Naive thymus-derived CD8-positive, alpha-beta T cell (primary cell): ENCODE results near the gene GRP. TPM values are rescaled to one million over a fixed set of nuclear protein-coding genes. Genes with fewer than 3 reads are reported as not detected.
"Not testable (repeated sequence)": the region's sequence is repeated elsewhere in the genome, so short reads cannot be mapped to it uniquely, and the experiment has no call there.

Experiments used
- ATAC-seq, 2 donors: fragments of 150-1000 bp; cut with Tn5 transposase in 1 of 2; sonication (Bioruptor Pico), chemical (Tn5 transposase) in 1 of 2; 1 replicate in 1 of 2; 2 replicates in 1 of 2; pipeline ENCODE4 v1.10.0; 2021; ENCODE audit warnings: mild to moderate bottlenecking in 2 of 2, moderate library complexity in 2 of 2
- POLR2A ChIA-PET: fragments of 350-600 bp; sonication (Branson Sonifier 250); formaldehyde crosslinking; loops from one replicate; lab custom pipeline; 2021; ENCODE audit warnings: antibody characterized with exemption; lab: Charles Lee
- DNase-seq, 10 donors: peaks; one replicate each; pipeline versions ENCODE4 v3.0.0 to v3.0.0-alpha.2; 2020 to 2022
- H3K27ac Mint-ChIP-seq, 10 donors: one replicate each; pipeline ENCODE4 v1.8.0; 2020 to 2022; ENCODE audit warnings: mild to moderate bottlenecking in 10 of 10, mixed read lengths in 10 of 10, moderate library complexity in 4 of 10, inconsistent platforms in 1 of 10
- H3K27me3 Mint-ChIP-seq, 5 donors: one replicate each; pipeline ENCODE4 v1.8.0; 2021 to 2022; ENCODE audit warnings: mixed read lengths in 5 of 5
- H3K36me3 Mint-ChIP-seq, 3 donors: one replicate each; pipeline ENCODE4 v1.8.0; 2020 to 2022; ENCODE audit warnings: mixed read lengths in 3 of 3, mild to moderate bottlenecking in 2 of 3, inconsistent platforms in 1 of 3
- H3K4me1 Mint-ChIP-seq, 4 donors: one replicate each; pipeline ENCODE4 v1.8.0; 2021 to 2022; ENCODE audit warnings: mixed read lengths in 4 of 4
- H3K4me3 Mint-ChIP-seq, 10 donors: one replicate each; pipeline ENCODE4 v1.8.0; 2020 to 2022; ENCODE audit warnings: mild to moderate bottlenecking in 10 of 10, mixed read lengths in 10 of 10, moderate library complexity in 6 of 10, inconsistent platforms in 1 of 10
- H3K9me3 Mint-ChIP-seq, 9 donors: one replicate each; pipeline ENCODE4 v1.8.0; 2020 to 2022; ENCODE audit warnings: mixed read lengths in 9 of 9, mild to moderate bottlenecking in 3 of 9, inconsistent platforms in 1 of 9, moderate library complexity in 1 of 9
- polyA plus RNA-seq, 3 donors: library from polyadenylated mRNA; unstranded; fragments of 300-500 nt; fragmentation: Illumina TruSeq; gene quantifications; one replicate each; pipeline ENCODE4 v1.2.3, GENCODE V29; 2021
- total RNA-seq, 8 experiments: library from RNA in 2 of 8; stranded (reverse) in 2 of 8; gene quantifications; one replicate each; pipeline ENCODE4 v1.2.3 and lab custom pipeline; 2021 to 2026

GRP gene
- total and polyA plus RNA-seq, 5 experiments from 2014 or later: not detected

GRCh38 chr18:59231877-59232276, 11.9 kb downstream of the GRP start:
- no peak for DNase-seq
- no peaks in the 10 kb centered on the region for H3K4me1 Mint-ChIP-seq
- peaks cover 24 to 63% (median 36%) of the 10 kb centered on the region in 5 donors for H3K27me3 Mint-ChIP-seq
- H3K4me3 Mint-ChIP-seq: no peak overlapping the region
- ATAC-seq: no peak
- POLR2A ChIA-PET: no interaction called here
- H3K9me3 Mint-ChIP-seq: peaks cover 0 to 2% (median 0%) of the 10 kb centered on the region in 9 donors
- H3K27ac Mint-ChIP-seq: no peak overlapping the region
- H3K36me3 Mint-ChIP-seq: peaks cover 0 to 10% (median 0%) of the 10 kb centered on the region in 3 donors

- Mint-ChIP-seq H3K27me3 (peaks cover 26 to 63% (median 30%) of the 10 kb centered on the region in 5 donors), H3K36me3 (peaks cover 0 to 11% (median 0%) of the 10 kb centered on the region in 3 donors), H3K4me3 (no peak overlapping the region), H3K9me3 (peaks cover 0 to 2% (median 0%) of the 10 kb centered on the region in 9 donors), H3K27ac (no peak overlapping the region), H3K4me1 (no peaks in the 10 kb centered on the region)
- POLR2A ChIA-PET: no interaction called here
- DNase-seq: no peak
- ATAC-seq: no peak
Measured at GRCh38 chr18:59232309-59233016, 12.5 kb downstream of the GRP start.

- H3K9me3 Mint-ChIP-seq: peaks cover 0 to 2% (median 0%) of the 10 kb centered on the region in 9 donors
- ATAC-seq (no peak), DNase-seq (no peak)
- no peak overlapping the region for H3K4me3 Mint-ChIP-seq
- H3K27me3 Mint-ChIP-seq: peaks cover 28 to 63% (median 33%) of the 10 kb centered on the region in 5 donors
- H3K4me1 Mint-ChIP-seq: no peaks in the 10 kb centered on the region
- H3K36me3 Mint-ChIP-seq: peaks cover 0 to 11% (median 0%) of the 10 kb centered on the region in 3 donors
- POLR2A ChIA-PET: no interaction called here
- H3K27ac Mint-ChIP-seq: no peak overlapping the region
Measured at GRCh38 chr18:59233017-59233410, 13.1 kb downstream of the GRP start.

GRCh38 chr18:59238385-59238784, 18.4 kb downstream of the GRP start:
- POLR2A ChIA-PET: no interaction called here
- peaks cover 0 to 11% (median 0%) of the 10 kb centered on the region in 3 donors for H3K36me3 Mint-ChIP-seq
- no peaks in the 10 kb centered on the region for H3K4me1 Mint-ChIP-seq
- peaks cover 0 to 8% (median 0%) of the 10 kb centered on the region in 9 donors for H3K9me3 Mint-ChIP-seq
- H3K27me3 Mint-ChIP-seq: peaks cover 18 to 62% (median 22%) of the 10 kb centered on the region in 5 donors
- DNase-seq (no peak), ATAC-seq (no peak)
- no peak overlapping the region for H3K4me3 Mint-ChIP-seq
- no peak overlapping the region for H3K27ac Mint-ChIP-seq

GRCh38 chr18:59239642-59240041, 19.7 kb downstream of the GRP start:
- Mint-ChIP-seq H3K4me3 (no peak overlapping the region), H3K36me3 (peaks cover 0 to 11% (median 0%) of the 10 kb centered on the region in 3 donors), H3K27me3 (peaks cover 20 to 74% (median 28%) of the 10 kb centered on the region in 5 donors), H3K4me1 (no peaks in the 10 kb centered on the region), H3K9me3 (peaks cover 0 to 8% (median 0%) of the 10 kb centered on the region in 9 donors), H3K27ac (no peak overlapping the region)
- ATAC-seq: no peak
- POLR2A ChIA-PET: no interaction called here
- DNase-seq: no peak

GRCh38 chr18:59242906-59243305, 22.9 kb downstream of the GRP start:
- H3K4me3 Mint-ChIP-seq: no peak overlapping the region
- H3K27ac Mint-ChIP-seq: no peak overlapping the region
- H3K36me3 Mint-ChIP-seq: no peaks in the 10 kb centered on the region
- H3K4me1 Mint-ChIP-seq: no peaks in the 10 kb centered on the region
- DNase-seq: no peak
- POLR2A ChIA-PET: no interaction called here
- ATAC-seq: no peak
- H3K9me3 Mint-ChIP-seq: peaks cover 0 to 8% (median 0%) of the 10 kb centered on the region in 9 donors
- H3K27me3 Mint-ChIP-seq: peaks cover 21 to 80% (median 32%) of the 10 kb centered on the region in 5 donors

- Mint-ChIP-seq H3K27me3 (peaks cover 23 to 68% (median 33%) of the 10 kb centered on the region in 5 donors), H3K9me3 (peaks cover 0 to 6% (median 0%) of the 10 kb centered on the region in 9 donors), H3K36me3 (no peaks in the 10 kb centered on the region), H3K27ac (no peak overlapping the region), H3K4me3 (no peak overlapping the region), H3K4me1 (peaks cover 0 to 5% (median 0%) of the 10 kb centered on the region in 4 donors)
- POLR2A ChIA-PET: no interaction called here
- DNase-seq (no peak), ATAC-seq (no peak)
Measured at GRCh38 chr18:59246796-59247195, 26.8 kb downstream of the GRP start.

GRCh38 chr18:59249199-59249774, 29.3 kb downstream of the GRP start:
- no peaks in the 10 kb centered on the region for H3K36me3 Mint-ChIP-seq
- H3K4me1 Mint-ChIP-seq: peaks cover 0 to 5% (median 0%) of the 10 kb centered on the region in 4 donors
- POLR2A ChIA-PET: interaction anchor here (0.6 kb wide), 1 partner anchor 18 kb away, joined by 4 read pairs; no protein-coding TSS in a partner anchor
- ATAC-seq (no peak), DNase-seq (peak in 3 of 10 donors; percentile 5 to 11 (median 11))
- no peak overlapping the region for H3K4me3 Mint-ChIP-seq
- H3K9me3 Mint-ChIP-seq: peaks cover 0 to 7% (median 0%) of the 10 kb centered on the region in 9 donors
- peaks cover 27 to 82% (median 43%) of the 10 kb centered on the region in 5 donors for H3K27me3 Mint-ChIP-seq
- H3K27ac Mint-ChIP-seq: no peak overlapping the region

GRCh38 chr18:59255491-59255890, 35.5 kb downstream of the GRP start:
- H3K27ac Mint-ChIP-seq, ATAC-seq, H3K4me3 Mint-ChIP-seq, POLR2A ChIA-PET, H3K36me3 Mint-ChIP-seq, H3K4me1 Mint-ChIP-seq, DNase-seq: not testable (repeated sequence)
- Mint-ChIP-seq H3K9me3 (peaks cover 0 to 28% (median 4%) of the 10 kb centered on the region in 9 donors), H3K27me3 (peaks cover 20 to 66% (median 31%) of the 10 kb centered on the region in 5 donors)

- DNase-seq, H3K27ac Mint-ChIP-seq, POLR2A ChIA-PET, H3K4me3 Mint-ChIP-seq, ATAC-seq: not testable (repeated sequence)
- Mint-ChIP-seq H3K4me1 (peaks cover 5 to 18% (median 9%) of the 10 kb centered on the region in 4 donors), H3K27me3 (peaks cover 35 to 72% (median 51%) of the 10 kb centered on the region in 5 donors), H3K36me3 (peaks cover 0 to 12% (median 0%) of the 10 kb centered on the region in 3 donors), H3K9me3 (peaks cover 0 to 38% (median 3%) of the 10 kb centered on the region in 9 donors)
Measured at GRCh38 chr18:59261842-59262241, 41.9 kb downstream of the GRP start.

- DNase-seq, ATAC-seq, POLR2A ChIA-PET, H3K27ac Mint-ChIP-seq, H3K4me3 Mint-ChIP-seq: not testable (repeated sequence)
- H3K9me3 Mint-ChIP-seq: peaks cover 0 to 38% (median 3%) of the 10 kb centered on the region in 9 donors
- H3K4me1 Mint-ChIP-seq: peaks cover 5 to 20% (median 10%) of the 10 kb centered on the region in 4 donors
- H3K36me3 Mint-ChIP-seq: peaks cover 0 to 12% (median 0%) of the 10 kb centered on the region in 3 donors
- peaks cover 37 to 76% (median 55%) of the 10 kb centered on the region in 5 donors for H3K27me3 Mint-ChIP-seq
Measured at GRCh38 chr18:59262243-59262642, 42.3 kb downstream of the GRP start.

- peaks cover 0 to 12% (median 0%) of the 10 kb centered on the region in 3 donors for H3K36me3 Mint-ChIP-seq
- peaks cover 9 to 29% (median 18%) of the 10 kb centered on the region in 4 donors for H3K4me1 Mint-ChIP-seq
- POLR2A ChIA-PET: no interaction called here
- no peak overlapping the region for H3K27ac Mint-ChIP-seq
- H3K9me3 Mint-ChIP-seq: peaks cover 0 to 33% (median 3%) of the 10 kb centered on the region in 9 donors
- DNase-seq (no peak), ATAC-seq (no peak)
- H3K27me3 Mint-ChIP-seq: peaks cover 39 to 76% (median 61%) of the 10 kb centered on the region in 5 donors
- H3K4me3 Mint-ChIP-seq: peak overlapping the region in 8 of 10 donors; percentile 7 to 71 (median 54)
Measured at GRCh38 chr18:59263661-59264060, 43.7 kb downstream of the GRP start.
